NOMO-1 (cell line): Measurements from ENCODE around the gene PTPRD.

Experiments
- DNase-seq, 2 experiments: peaks; one replicate each; lab custom pipeline; 2025; ENCODE audit not compliant: unreplicated experiment in 2 of 2; lab: John Stamatoyannopoulos, UW

The PTPRD gene

DNA sequence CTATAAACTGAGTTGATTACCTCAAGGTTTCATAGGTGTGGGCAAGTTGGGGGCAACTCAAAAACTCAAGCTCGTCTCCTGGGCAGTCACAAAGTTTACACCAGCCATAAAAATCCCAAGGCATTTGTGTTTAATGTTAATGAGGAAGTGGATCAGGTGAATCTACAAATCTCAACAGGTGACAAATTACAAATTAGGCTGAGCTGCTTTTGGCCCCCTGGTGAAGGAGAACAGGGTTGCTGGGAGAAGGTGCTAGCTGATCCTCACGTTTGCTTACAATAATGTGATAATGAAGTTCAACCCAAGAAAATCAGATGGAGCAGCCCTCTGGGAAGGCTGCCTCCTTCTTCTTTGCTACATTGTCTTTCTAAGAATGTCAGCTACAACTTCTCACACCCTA is 2324.8 kb downstream of the PTPRD start:
- DNase-seq: no peak

DNA sequence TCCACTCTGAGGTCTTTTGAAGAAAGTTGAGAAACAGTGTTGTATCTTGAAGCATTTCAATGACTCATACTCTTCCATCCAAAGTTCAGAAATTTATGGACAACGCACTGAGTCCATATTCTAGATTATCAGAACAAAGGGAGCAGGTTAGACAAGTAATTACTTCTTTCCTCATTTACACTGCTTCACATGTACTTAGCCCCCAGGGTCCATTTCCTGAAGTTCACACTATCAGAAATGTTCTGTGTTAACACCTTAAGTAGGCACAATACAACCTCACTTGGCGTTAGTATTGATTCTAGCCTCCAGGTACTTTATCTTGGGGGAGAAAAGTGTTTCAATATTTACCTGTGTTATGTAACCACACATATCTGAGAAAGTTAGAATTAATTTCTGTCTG is 2325.3 kb downstream of the PTPRD start:
- DNase-seq: no peak

DNA sequence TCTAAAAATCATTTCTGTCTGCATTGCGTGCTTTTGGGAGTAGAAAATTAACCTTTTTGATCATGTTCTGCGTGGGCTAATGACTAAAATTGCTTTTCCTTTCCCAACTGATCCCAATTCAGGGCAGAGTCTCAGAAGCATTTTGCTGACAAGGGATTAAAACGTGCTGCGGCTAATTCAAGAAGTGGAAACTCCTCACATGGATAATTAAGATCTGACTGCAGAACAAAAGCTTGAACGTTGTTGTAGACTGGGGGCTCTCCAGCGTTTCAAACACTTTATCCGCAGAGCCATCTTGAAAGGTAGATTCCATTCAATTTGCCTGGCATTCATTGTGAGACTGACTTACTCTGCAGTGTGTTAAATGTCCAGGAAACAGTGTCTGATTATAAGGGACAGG is 2327.9 kb downstream of the PTPRD start:
- no peak for DNase-seq

DNA sequence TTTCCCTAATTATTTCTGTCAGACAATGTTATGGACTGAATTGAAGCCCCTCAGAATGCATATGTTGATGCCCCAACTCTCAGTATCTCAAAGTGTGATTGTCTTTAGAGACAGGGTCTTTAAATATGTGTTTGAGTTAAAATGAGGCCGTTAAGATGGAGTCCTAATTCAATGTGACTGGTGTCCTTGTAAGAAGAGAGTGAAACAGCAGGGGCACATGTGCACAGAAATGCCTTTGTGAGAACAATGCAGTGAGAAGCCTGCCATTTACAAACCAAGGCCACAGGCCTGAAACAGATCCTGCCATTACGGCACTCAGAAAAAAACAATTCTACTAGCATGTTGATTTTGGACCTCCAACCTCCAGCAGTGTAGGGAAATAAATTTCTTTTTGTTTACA is 2330.3 kb downstream of the PTPRD start:
- DNase-seq: no peak

DNA sequence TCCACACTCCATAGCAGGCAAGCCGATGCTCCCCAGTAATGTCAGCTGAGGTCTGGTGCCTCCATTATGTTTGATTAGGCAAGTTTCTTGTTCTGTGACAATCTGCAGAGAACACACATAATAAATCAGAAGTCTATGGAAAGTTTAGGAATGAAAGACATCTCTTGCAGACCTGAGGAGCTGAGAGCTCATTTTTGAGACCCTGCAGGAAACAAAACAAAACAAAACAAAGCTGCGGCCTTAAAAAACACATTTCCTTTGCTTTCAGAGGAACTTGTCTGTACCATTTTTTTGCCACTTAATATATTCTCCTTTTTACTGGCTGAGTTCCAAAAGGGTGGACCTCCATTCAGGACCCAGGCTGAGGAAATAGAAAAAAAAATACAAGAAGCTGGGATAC is 2332.0 kb downstream of the PTPRD start:
- no peak for DNase-seq

DNA sequence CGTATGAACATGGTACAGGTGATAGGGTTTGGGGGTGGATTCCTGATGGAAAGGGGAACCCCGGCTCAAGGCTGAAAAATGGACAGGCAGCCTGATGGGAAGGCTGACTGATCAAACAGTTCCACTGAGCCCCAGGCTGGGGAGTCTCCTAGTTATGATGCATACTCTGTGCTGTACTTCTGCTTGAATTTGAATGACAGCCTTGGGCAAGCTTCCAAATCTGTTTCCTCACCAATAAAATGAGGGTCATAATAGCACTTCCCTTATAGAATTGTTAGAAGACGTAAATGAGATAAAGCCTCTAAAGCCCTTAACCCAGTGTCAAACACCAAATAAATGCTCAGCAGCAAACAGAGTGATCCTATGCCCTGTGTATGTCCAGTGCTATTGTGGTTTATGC is 2334.8 kb downstream of the PTPRD start:
- no peak for DNase-seq

DNA sequence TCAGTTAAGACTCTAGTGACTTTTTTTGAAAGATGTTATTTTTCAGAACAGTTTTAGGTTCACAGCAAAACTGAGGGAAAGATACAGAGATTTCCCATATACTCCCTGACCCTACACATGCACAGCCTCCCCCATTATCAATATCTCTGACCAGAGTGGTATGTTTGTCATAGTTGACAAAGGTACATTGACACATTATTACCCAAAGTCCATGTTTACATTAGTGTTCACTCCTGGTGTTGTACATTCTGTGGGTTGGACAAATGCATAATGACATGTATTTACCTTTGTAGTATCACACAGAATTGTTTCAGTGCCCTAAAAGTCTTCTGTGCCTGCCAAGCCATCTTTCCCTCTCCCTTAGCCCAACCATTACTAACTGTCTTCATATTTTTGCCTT is 2342.6 kb downstream of the PTPRD start:
- no peak for DNase-seq

DNA sequence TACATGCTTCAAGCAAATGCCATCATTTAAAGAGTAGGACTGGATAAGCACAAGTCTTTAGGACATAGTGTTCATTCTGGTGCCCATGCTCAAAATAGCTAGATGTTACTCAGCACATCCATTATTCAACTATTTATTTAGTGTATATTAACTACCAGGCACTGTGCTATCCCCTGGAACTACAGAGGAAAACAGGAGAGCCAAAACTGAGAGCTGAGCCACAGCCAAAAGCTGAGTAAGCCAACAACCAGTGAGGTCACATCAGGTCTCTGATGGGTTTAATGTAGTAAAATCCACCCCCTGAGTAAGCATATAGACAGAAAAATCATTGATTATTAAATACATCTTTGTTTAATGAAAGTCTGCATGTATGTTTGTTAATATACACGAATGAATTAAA is 2343.9 kb downstream of the PTPRD start:
- no peak for DNase-seq

DNA sequence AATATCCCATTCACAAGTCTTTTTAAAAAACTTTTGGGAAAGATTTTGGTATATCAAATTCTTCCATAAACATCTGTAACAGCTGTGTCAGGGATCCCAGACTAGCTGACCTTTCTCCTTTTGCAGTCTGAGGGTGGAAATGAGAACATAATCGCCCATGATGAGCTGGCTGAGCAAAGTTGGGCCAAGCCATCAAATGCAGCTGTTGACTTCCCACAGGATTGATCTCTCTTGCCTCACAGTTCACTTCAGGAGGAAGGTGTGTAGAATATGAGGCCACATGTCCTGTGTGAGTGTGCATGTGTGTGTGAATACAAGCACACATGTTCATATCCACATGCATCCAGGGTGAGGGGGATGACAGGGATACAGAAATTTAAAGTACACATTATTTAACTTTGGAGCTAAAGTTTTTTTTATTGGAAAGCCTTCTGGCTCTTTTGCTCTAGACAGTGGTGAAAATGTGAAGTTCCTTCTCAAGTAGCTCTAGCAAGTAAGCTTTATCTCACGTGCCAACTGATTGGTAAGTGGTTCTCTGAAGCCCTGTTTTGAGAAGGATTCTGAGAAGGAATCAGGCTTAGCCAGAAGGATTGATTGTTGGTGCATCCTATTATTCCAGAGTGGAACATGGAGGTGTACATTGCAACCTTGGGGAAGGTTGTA is 2344.5 kb downstream of the PTPRD start:
- DNase-seq: no peak

DNA sequence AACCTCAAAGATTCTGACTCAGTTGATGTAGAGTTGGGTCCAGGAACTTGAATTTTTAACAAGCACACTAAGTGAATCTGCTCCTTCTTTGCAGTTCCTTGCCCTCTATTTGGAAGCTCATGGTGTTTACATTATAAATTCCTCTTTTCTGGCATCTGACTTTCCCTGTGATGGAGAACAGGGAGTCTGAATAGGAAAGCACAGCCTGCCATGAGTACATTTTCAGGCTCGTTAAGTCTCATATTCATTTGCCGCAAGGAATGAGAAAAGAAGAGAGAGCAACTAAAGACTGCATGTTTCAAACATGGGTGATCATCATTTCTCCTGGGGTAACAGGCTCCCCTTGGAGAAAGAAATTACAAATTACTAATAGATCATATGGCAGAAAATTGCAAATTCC is 2345.2 kb downstream of the PTPRD start:
- DNase-seq: no peak

DNA sequence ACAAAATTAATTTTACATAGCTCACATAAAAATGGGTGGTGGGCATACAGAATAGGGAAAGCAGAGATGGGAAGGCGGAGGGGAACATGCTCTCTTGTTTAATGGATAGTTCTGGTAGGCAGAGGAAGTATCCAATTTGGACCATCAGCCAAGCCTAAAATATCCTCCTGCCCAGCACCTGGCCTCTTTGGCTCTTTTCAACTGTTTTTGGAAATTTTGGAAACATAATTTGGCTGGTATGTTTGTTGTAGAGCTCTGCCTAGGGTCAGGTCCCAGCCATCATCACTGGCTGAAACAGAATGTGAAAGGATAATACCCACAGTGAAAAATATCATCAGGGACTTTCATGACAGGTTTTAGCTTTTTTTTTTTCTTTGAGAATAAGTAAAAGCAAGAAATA is 2345.9 kb downstream of the PTPRD start:
- DNase-seq: no peak

DNA sequence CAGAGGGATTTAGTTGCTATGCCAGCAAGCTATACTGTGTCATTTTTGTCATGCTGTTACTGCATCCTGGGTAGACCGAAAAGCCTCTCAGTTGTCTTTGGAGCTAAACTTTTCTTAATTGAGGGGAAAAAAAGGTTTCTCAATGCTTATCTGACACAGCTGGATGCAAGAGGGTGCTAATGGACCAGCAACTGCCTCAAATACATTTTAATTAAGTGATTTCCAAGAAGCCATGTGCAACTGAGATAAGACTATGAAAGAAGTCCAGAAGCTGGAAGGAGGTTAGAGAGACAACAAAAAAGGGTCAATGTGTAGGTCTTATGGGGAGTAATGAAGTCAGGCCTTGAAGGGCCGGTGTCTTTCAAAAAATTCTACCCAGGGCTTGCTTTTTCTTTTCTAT is 2347.5 kb downstream of the PTPRD start:
- DNase-seq: no peak
